ENCODE measurements around the gene ARL4A.

GRCh38 chr7:12737373-12737772 lies 49.9 kb downstream of the ARL4A start:
- TF ChIP-seq POLR2A (IDR thresholded peaks at IDR 0.05; ENCODE audit: low read depth, low read length) (no peak), CTCF (IDR thresholded peaks at IDR 0.05 in 2 of 3, conservative IDR thresholded peaks at IDR 0.05 in 1 of 3; ENCODE audit: control insufficient read depth in 2 of 3, extremely low read depth in 1 of 3, insufficient read depth in 1 of 3, low read depth in 3 of 3, low read length in 3 of 3) (no peak), MEF2B (IDR thresholded peaks at IDR 0.05; ENCODE audit: partially characterized antibody, poor library complexity, severe bottlenecking) (no peak), USF1 (IDR thresholded peaks at IDR 0.05; ENCODE audit: borderline replicate concordance, extremely low read length, insufficient read depth, low read depth, low read length) (no peak), SUZ12 (IDR thresholded peaks at IDR 0.05; ENCODE audit: unreplicated experiment) (no peak), RAD51 (IDR thresholded peaks at IDR 0.05) (no peak), ZNF274 (IDR thresholded peaks at IDR 0.05; ENCODE audit: insufficient read depth, insufficient read length) (no peak), ZNF592 (IDR thresholded peaks at IDR 0.05) (no peak), ZBTB33 (IDR thresholded peaks at IDR 0.05) (no peak)
